ENCODE measurements around the gene SUGP1.

The SUGP1 gene

DNA sequence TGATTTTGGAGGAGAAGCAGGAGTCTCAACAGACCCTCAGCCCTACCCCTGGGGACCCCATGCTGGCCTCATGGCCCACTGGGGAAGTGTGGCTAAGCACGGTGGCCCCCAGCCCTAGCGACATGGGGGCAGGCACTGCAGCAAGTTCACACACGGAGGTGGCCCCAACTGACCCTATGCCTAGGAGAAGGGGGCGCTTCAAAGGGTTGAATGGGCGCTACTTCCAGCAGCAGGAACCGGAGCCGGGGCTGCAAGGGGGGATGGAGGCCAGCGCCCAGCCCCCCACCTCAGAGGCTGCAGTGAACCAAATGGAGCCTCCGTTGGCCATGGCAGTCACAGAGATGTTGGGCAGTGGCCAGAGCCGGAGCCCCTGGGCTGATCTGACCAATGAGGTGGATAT is 93.6 kb downstream of the SUGP1 start:
- H3K27me3 ChIP-seq (ENCODE audit: insufficient read depth, poor library complexity, severe bottlenecking) = peaks cover 7% of the 10 kb centered on the region
- no peak overlapping the region for H3K27ac ChIP-seq (ENCODE audit: poor library complexity, severe bottlenecking)
- no peaks in the 10 kb centered on the region for H3K36me3 ChIP-seq (ENCODE audit: low read depth)
- DNase-seq (ENCODE audit: low spot score) = no peak
- TF ChIP-seq, protein P1, sequence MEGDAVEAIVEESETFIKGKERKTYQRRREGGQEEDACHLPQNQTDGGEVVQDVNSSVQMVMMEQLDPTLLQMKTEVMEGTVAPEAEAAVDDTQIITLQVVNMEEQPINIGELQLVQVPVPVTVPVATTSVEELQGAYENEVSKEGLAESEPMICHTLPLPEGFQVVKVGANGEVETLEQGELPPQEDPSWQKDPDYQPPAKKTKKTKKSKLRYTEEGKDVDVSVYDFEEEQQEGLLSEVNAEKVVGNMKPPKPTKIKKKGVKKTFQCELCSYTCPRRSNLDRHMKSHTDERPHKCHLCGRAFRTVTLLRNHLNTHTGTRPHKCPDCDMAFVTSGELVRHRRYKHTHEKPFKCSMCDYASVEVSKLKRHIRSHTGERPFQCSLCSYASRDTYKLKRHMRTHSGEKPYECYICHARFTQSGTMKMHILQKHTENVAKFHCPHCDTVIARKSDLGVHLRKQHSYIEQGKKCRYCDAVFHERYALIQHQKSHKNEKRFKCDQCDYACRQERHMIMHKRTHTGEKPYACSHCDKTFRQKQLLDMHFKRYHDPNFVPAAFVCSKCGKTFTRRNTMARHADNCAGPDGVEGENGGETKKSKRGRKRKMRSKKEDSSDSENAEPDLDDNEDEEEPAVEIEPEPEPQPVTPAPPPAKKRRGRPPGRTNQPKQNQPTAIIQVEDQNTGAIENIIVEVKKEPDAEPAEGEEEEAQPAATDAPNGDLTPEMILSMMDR (IDR thresholded peaks at IDR 0.05; ENCODE audit: poor library complexity, severe bottlenecking) = no peak
- no peaks in the 10 kb centered on the region for H3K9me3 ChIP-seq (ENCODE audit: severe bottlenecking)
- H3K4me1 ChIP-seq (ENCODE audit: insufficient read depth, poor library complexity, severe bottlenecking) = no peaks in the 10 kb centered on the region
- no peak overlapping the region for H3K4me3 ChIP-seq (ENCODE audit: severe bottlenecking)
- no peak for ATAC-seq (ENCODE audit: low read depth)

DNA sequence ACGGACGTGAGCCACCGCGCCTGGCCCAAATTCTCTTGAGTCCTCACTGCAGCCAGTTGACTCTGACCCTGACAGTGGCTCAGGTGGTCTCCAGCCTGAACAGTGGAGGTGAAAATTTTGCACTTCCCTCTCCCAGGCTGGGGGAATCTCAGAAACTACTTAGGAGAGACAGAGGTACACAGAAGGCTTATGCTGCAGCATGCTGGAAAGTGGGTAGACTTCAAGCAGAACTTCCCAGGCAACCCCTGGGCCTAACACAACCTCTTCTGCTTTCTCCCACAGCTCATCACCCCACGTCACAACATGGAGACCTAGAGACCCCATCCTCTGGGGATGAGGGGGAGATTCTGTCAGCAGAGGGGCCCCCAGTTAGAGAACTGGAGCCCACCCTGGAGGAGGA is 94.1 kb downstream of the SUGP1 start:
- DNase-seq (ENCODE audit: low spot score) (no peak), ATAC-seq (ENCODE audit: low read depth) (no peak)
- Histone ChIP-seq H3K27me3 (ENCODE audit: insufficient read depth, poor library complexity, severe bottlenecking) (peaks cover 7% of the 10 kb centered on the region), H3K9me3 (ENCODE audit: severe bottlenecking) (no peaks in the 10 kb centered on the region), H3K4me1 (ENCODE audit: insufficient read depth, poor library complexity, severe bottlenecking) (no peaks in the 10 kb centered on the region), H3K27ac (ENCODE audit: poor library complexity, severe bottlenecking) (no peak overlapping the region), H3K4me3 (ENCODE audit: severe bottlenecking) (no peak overlapping the region), H3K36me3 (ENCODE audit: low read depth) (no peaks in the 10 kb centered on the region)
- TF ChIP-seq, protein P1 (IDR thresholded peaks at IDR 0.05; ENCODE audit: poor library complexity, severe bottlenecking) = no peak
